GM12873 (cell line): ENCODE results near the gene NPR3.

ENCODE experiments used
- TF ChIP-seq, protein P1 (sequence below): IDR thresholded peaks from 2 replicates; pipeline ENCODE4 v1.5.1; 2012; ENCODE audit warnings: low read depth, mild to moderate bottlenecking, moderate library complexity, low read length, control low read depth; ENCODE audit not compliant: insufficient read depth; ENCODE audit errors: missing control alignments

Gene NPR3

DNA sequence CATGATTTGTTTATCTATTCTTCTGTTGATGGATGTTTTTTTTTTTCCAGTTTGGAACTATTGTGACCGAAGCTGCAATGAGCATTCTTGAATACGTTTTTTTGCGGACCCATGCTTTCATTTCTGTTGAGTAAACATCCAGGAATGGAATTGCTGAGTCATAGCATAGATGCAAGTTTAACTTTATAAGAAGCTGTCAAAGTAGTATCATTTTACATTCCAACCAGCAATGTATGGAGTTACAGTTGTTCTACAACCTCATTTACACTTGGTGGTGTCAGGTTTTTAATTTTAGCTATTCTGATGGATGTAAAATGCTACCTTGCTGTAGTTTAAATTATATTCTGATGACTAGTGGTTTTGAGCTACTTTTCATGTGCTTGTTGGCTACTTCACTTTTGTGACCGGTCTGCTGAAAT is 49.0 kb downstream of the NPR3 start:
- TF ChIP-seq, protein P1, sequence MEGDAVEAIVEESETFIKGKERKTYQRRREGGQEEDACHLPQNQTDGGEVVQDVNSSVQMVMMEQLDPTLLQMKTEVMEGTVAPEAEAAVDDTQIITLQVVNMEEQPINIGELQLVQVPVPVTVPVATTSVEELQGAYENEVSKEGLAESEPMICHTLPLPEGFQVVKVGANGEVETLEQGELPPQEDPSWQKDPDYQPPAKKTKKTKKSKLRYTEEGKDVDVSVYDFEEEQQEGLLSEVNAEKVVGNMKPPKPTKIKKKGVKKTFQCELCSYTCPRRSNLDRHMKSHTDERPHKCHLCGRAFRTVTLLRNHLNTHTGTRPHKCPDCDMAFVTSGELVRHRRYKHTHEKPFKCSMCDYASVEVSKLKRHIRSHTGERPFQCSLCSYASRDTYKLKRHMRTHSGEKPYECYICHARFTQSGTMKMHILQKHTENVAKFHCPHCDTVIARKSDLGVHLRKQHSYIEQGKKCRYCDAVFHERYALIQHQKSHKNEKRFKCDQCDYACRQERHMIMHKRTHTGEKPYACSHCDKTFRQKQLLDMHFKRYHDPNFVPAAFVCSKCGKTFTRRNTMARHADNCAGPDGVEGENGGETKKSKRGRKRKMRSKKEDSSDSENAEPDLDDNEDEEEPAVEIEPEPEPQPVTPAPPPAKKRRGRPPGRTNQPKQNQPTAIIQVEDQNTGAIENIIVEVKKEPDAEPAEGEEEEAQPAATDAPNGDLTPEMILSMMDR, result no peak

- TF ChIP-seq, protein P1, result no peak
Measured at GRCh38 chr5:32765266-32765665, 54.1 kb downstream of the NPR3 start.

GRCh38 chr5:32767948-32768467 is 56.9 kb downstream of the NPR3 start:
- TF ChIP-seq, protein P1, result no peak

- TF ChIP-seq, protein P1, result no peak
Measured at GRCh38 chr5:32769711-32770110, 58.6 kb downstream of the NPR3 start.

DNA sequence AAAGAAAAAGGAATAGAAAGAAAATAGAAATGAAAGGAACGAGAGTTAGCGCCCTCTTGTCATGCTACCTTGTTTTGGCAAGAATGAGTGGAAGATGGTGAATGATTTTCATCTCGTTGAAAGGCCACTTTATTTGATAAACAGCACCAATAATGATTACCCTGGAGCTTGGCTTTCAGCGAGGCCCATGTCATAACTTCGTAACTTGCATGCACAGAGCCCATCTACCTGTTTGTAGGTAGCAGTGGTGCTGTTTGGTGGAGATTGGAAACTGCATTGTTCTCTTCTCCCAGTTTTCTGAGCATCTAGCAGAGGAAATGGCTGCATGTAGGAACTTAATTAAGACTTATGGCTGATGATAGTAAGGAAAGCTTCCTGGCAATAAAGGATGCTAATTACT is 59.3 kb downstream of the NPR3 start:
- TF ChIP-seq, protein P1, result no peak

DNA sequence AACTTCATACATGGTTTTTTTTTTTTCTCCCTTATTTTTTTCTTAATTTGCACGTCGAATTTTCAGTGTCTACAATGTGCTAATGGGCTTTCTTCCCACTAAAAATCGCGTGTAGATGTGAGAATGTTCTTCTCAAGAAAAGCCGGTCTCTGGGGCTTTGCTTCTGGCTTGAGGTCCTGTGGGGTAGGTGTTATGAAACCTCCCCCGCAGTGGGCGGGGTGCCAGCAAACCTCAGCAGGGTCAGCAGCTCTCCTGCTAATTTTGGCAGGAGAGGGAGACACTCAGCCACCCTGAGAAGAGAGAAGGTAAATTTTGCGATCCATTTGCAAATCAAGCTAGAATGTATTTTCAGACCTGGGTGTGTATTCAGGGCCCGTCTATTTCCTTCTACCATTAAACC is 59.9 kb downstream of the NPR3 start:
- TF ChIP-seq, protein P1, result no peak

DNA sequence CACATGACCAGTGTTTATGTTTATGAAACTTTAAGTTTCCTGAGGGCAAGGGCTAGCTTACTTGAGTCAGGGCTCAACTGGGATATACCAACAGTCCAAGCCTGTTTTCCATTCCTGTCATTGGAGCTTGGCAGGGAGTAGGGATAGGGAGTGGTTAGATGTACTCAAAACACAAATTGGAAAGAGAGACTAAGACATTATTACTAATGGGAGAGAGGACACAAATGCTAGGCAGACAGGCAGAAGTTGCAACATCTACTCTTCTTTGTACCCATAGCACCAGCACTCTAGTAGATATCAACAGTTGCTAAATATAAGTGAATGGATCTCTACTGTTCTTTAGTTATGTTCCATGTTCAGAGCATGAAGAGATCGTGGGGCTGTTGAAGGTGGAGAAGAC is 62.8 kb downstream of the NPR3 start:
- TF ChIP-seq, protein P1, result no peak
